Fibroblast of skin of left biceps (primary cell): ENCODE results near the gene ASXL1.
"Not testable (repeated sequence)": the region's sequence is repeated elsewhere in the genome, so short reads cannot be mapped to it uniquely, and the experiment has no call there.

Source experiments
- DNase-seq, 2 experiments: peaks; one replicate each; pipeline ENCODE4 v3.0.0-alpha.2; 2013; ENCODE audit warnings: low read depth in 2 of 2

The ASXL1 gene

GRCh38 chr20:32407131-32407750, 49.1 kb downstream of the ASXL1 start:
- not testable (repeated sequence) for DNase-seq

- no peak for DNase-seq
Observed at GRCh38 chr20:32411955-32412706, 54.0 kb downstream of the ASXL1 start.

GRCh38 chr20:32415494-32415893, 57.4 kb downstream of the ASXL1 start:
- DNase-seq, result no peak

GRCh38 chr20:32416206-32416605, 58.1 kb downstream of the ASXL1 start:
- no peak for DNase-seq

GRCh38 chr20:32418376-32418775, 60.2 kb downstream of the ASXL1 start:
- DNase-seq, result no peak

DNA sequence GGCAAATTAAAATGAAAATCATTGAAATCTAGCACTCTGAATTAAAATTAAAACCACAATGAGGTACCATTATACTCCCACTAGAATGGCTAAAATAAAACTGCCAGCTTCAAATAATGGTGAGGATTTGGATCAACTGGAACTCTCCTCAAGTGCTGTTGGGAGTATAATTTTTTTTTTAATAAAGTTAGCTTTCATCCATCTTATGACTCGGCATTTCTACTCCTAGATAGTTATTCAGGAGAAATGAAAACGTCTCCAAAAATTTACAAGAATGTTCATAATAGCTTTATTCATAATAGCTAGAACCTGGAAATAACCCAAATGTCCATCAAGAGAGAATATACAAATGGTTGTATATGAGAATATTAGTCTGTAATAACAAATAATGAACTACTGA, 63.2 kb downstream of the ASXL1 start:
- DNase-seq, result no peak

GRCh38 chr20:32427996-32428395, 69.9 kb downstream of the ASXL1 start:
- no peak for DNase-seq

GRCh38 chr20:32429343-32429742, 71.2 kb downstream of the ASXL1 start:
- no peak for DNase-seq

GRCh38 chr20:32429745-32430360, 71.7 kb downstream of the ASXL1 start:
- DNase-seq, result no peak

- DNase-seq, result no peak
Observed at GRCh38 chr20:32431457-32431856, 73.3 kb downstream of the ASXL1 start.

DNA sequence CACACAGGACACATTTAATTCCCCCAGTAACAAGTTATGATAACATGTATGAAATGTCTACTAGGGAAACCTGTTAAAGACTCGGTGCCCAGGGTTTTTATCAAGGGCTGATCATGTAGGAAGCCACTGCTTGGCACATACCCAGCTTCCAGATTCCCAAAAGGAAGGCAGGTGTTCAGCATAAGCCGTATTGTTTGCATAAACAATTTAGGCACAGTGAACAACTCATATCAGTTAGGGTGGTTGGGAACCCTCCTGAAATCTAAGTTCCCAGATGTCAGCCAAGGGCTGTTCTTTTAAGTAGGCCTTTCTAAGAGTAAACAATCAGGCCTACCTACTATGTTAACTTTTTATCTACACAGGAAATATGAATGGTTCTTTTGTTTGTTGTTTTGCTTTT, 74.1 kb downstream of the ASXL1 start:
- no peak for DNase-seq

DNA sequence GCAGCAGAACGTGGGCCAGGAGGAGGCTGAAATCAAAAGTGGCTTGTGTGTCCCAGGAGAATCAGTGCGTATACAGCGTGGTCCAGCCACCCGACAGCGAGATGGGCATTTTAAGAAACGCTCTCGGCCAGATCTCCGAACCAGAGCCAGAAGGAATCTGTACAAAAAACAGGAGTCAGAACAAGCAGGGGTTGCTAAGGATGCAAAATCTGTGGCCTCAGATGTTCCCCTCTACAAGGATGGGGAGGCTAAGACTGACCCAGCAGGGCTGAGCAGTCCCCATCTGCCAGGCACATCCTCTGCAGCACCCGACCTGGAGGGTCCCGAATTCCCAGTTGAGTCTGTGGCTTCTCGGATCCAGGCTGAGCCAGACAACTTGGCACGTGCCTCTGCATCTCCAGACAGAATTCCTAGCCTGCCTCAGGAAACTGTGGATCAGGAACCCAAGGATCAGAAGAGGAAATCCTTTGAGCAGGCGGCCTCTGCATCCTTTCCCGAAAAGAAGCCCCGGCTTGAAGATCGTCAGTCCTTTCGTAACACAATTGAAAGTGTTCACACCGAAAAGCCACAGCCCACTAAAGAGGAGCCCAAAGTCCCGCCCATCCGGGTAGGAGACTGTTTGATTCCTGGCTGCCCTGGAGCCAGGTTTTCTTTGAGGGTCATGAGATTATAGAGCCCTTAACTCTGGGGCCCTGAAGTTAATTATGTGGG, 75.3 kb downstream of the ASXL1 start:
- no peak for DNase-seq

DNA sequence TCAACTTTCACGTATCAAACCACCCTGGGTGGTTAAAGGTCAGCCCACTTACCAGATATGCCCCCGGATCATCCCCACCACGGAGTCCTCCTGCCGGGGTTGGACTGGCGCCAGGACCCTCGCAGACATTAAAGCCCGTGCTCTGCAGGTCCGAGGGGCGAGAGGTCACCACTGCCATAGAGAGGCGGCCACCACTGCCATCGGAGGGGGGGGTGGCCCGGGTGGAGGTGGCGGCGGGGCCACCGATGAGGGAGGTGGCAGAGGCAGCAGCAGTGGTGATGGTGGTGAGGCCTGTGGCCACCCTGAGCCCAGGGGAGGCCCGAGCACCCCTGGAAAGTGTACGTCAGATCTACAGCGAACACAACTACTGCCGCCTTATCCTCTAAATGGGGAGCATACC, 76.3 kb downstream of the ASXL1 start:
- DNase-seq, result no peak

- DNase-seq, result no peak
Observed at GRCh38 chr20:32435449-32436107, 77.4 kb downstream of the ASXL1 start.

DNA sequence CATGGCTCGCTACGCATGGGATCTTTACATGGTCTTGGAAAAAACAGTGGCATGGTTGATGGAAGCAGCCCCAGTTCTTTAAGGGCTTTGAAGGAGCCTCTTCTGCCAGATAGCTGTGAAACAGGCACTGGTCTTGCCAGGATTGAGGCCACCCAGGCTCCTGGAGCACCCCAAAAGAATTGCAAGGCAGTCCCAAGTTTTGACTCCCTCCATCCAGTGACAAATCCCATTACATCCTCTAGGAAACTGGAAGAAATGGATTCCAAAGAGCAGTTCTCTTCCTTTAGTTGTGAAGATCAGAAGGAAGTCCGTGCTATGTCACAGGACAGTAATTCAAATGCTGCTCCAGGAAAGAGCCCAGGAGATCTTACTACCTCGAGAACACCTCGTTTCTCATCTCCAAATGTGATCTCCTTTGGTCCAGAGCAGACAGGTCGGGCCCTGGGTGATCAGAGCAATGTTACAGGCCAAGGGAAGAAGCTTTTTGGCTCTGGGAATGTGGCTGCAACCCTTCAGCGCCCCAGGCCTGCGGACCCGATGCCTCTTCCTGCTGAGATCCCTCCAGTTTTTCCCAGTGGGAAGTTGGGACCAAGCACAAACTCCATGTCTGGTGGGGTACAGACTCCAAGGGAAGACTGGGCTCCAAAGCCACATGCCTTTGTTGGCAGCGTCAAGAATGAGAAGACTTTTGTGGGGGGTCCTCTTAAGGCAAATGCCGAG, 78.2 kb downstream of the ASXL1 start:
- no peak for DNase-seq

GRCh38 chr20:32436968-32437367, 78.8 kb downstream of the ASXL1 start:
- no peak for DNase-seq

GRCh38 chr20:32437391-32438074, 79.4 kb downstream of the ASXL1 start:
- no peak for DNase-seq

DNA sequence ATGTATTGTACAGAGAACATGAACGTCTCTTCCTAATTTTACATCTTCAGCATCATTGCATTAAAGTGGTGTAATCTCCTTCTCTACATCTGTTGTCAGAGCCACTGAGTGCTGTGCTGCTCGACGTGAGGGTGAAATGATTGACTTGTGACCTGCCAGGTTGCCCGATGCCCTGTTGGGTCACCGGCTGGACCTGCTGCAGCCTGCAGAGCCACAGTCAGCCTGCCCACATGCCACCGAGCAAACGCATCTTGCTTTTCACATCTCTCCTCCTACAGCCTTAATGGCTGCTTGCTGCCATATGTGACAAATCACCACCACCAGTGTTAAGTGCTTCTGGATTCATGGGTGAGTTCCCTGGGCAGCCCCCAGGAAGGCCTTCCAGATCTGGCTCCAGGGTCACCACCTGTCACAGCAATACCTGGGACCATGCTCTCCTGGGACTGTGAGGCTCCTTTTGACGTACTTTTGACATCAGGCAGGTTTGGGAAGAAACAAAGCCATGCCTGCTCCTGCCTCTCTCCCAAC, 80.3 kb downstream of the ASXL1 start:
- DNase-seq, result no peak

GRCh38 chr20:32439132-32439829, 81.2 kb downstream of the ASXL1 start:
- DNase-seq, result peak; percentile 43 to 53
